HepG2 (cell line): ENCODE data around the gene HES7. TPM values are rescaled to one million over a fixed set of nuclear protein-coding genes. Genes with fewer than 3 reads are reported as not detected.
A peak's percentile ranks its signal among the peaks of the same experiment; 100 is the strongest.

Source experiments
- EZH2 ChIP-seq: conservative IDR thresholded peaks from 2 replicates; pipeline ENCODE4 v1.6.1; 2012; ENCODE audit warnings: mild to moderate bottlenecking, low read depth, low read length, moderate library complexity
- FOXO4 ChIP-seq: sonication (generic); formaldehyde crosslinking; conservative IDR thresholded peaks from 2 replicates; pipeline ENCODE4 v1.8.1; 2023; ENCODE audit warnings: missing genetic modification reagents
- GATAD1 ChIP-seq: IDR thresholded peaks from 2 replicates; pipeline ENCODE4 v1.6.1; 2016; ENCODE audit warnings: missing genetic modification reagents, missing compliant biosample characterization
- HOXD1 ChIP-seq: sonication (generic); formaldehyde crosslinking; IDR thresholded peaks from 2 replicates; pipeline ENCODE4 v1.5.0; 2020; ENCODE audit warnings: missing genetic modification reagents
- KAT7 ChIP-seq: IDR thresholded peaks from 2 replicates; pipeline ENCODE4 v1.6.1; 2018; ENCODE audit warnings: borderline replicate concordance, missing compliant biosample characterization
- LBX2 ChIP-seq: sonication (generic); formaldehyde crosslinking; IDR thresholded peaks from 2 replicates; pipeline ENCODE4 v1.5.0; 2020; ENCODE audit warnings: missing genetic modification reagents, mild to moderate bottlenecking, borderline replicate concordance
- MAZ ChIP-seq, 2 experiments: sonication (generic) in 1 of 2; formaldehyde crosslinking in 1 of 2; IDR thresholded peaks; 2 replicates each; pipeline versions ENCODE4 v1.5.0 to v1.6.1; 2012 to 2020; ENCODE audit warnings: low read depth in 2 of 2, mild to moderate bottlenecking in 2 of 2, borderline replicate concordance in 1 of 2, improper control_type of control experiment in 1 of 2, low read length in 1 of 2, missing genetic modification reagents in 1 of 2, moderate library complexity in 1 of 2
- RAD51 ChIP-seq: fragments of 450-650 bp; IDR thresholded peaks from 2 replicates; pipeline ENCODE4 v1.6.1; 2016; ENCODE audit warnings: borderline replicate concordance
- REL ChIP-seq: sonication (generic); formaldehyde crosslinking; conservative IDR thresholded peaks from 2 replicates; pipeline ENCODE4 v1.8.0; 2022; ENCODE audit warnings: mild to moderate bottlenecking, missing genetic modification reagents, moderate library complexity
- TARDBP ChIP-seq: sonication (generic); formaldehyde crosslinking; IDR thresholded peaks from 2 replicates; pipeline ENCODE4 v1.8.0; 2022; ENCODE audit warnings: mild to moderate bottlenecking, missing genetic modification reagents
- TCF7 ChIP-seq: sonication (generic); IDR thresholded peaks from 2 replicates; pipeline ENCODE4 v1.6.1; 2016; ENCODE audit warnings: antibody characterized with exemption, low read depth
- ZEB1 ChIP-seq: IDR thresholded peaks from 2 replicates; pipeline ENCODE4 v1.6.1; 2012; ENCODE audit warnings: mild to moderate bottlenecking, low read depth, inconsistent platforms; ENCODE audit not compliant: insufficient replicate concordance
- ZKSCAN1 ChIP-seq: fragments of 150-350 bp; IDR thresholded peaks from 2 replicates; pipeline ENCODE4 v1.6.1; 2014; ENCODE audit warnings: low read length
- ZNF280D ChIP-seq: sonication (generic); formaldehyde crosslinking; IDR thresholded peaks from 2 replicates; pipeline ENCODE4 v1.5.1; 2020; ENCODE audit warnings: mild to moderate bottlenecking, missing genetic modification reagents
- ZNF335 ChIP-seq: sonication (generic); formaldehyde crosslinking; IDR thresholded peaks from 2 replicates; pipeline ENCODE4 v1.4.0; 2020; ENCODE audit warnings: missing genetic modification reagents
- ZNF337 ChIP-seq: sonication (generic); formaldehyde crosslinking; IDR thresholded peaks from 2 replicates; pipeline ENCODE4 v1.5.1; 2020; ENCODE audit warnings: missing genetic modification reagents, low read depth, mild to moderate bottlenecking, borderline replicate concordance
- ZNF550 ChIP-seq: sonication (generic); formaldehyde crosslinking; IDR thresholded peaks from 2 replicates; pipeline ENCODE4 v1.4.0; 2020; ENCODE audit warnings: mild to moderate bottlenecking, missing genetic modification reagents, borderline replicate concordance
- ZNF556 ChIP-seq: sonication (generic); formaldehyde crosslinking; IDR thresholded peaks from 2 replicates; pipeline ENCODE4 v1.4.0; 2020; ENCODE audit warnings: mild to moderate bottlenecking, missing genetic modification reagents, borderline replicate concordance
- ZNF558 ChIP-seq: sonication (generic); formaldehyde crosslinking; IDR thresholded peaks from 2 replicates; pipeline ENCODE4 v1.9.0; 2022; ENCODE audit warnings: mild to moderate bottlenecking, missing genetic modification reagents, borderline replicate concordance
- ZNF7 ChIP-seq: IDR thresholded peaks from 2 replicates; pipeline ENCODE4 v1.6.1; 2016; ENCODE audit warnings: missing biosample characterization, missing genetic modification reagents
- polyA plus RNA-seq, 8 experiments: library from polyadenylated mRNA; depleted of rRNA in 3 of 8; stranded (reverse) in 7 of 8; unstranded in 1 of 8; fragments of >200 nt; fragmentation: Illumina TruSeq in 4 of 8; extraction: Trizol in 4 of 8; gene quantifications; 2 replicates each; pipeline versions ENCODE4 v1.2.1 to v1.2.3, GENCODE V29; 2011 to 2016; ENCODE audit warnings: low read depth in 4 of 8, missing spikeins in 1 of 8, mixed read lengths in 1 of 8; ENCODE audit not compliant: insufficient read depth in 1 of 8
- total RNA-seq, 5 experiments: library from RNA; depleted of rRNA; stranded (reverse); fragments of >200 nt; fragmentation: Illumina TruSeq; extraction: Trizol; gene quantifications; 2 replicates each; pipeline ENCODE4 v1.2.3, GENCODE V29; 2016; ENCODE audit warnings: low read depth in 1 of 5
- TF ChIP-seq, protein P1 (sequence below): IDR thresholded peaks from 2 replicates; pipeline ENCODE4 v1.6.1; 2012; ENCODE audit warnings: low read depth, low read length, improper control_type of control experiment
- TF ChIP-seq, protein P2 (sequence below): sonication (generic); formaldehyde crosslinking; IDR thresholded peaks from 2 replicates; pipeline ENCODE4 v1.4.0; 2020; ENCODE audit warnings: mild to moderate bottlenecking, missing genetic modification reagents

HES7 gene
- total and polyA plus RNA-seq, 2 of the 13 experiments (the other 11 are each of a cell fraction or from before 2014, with no cell fraction given), result not detected

DNA sequence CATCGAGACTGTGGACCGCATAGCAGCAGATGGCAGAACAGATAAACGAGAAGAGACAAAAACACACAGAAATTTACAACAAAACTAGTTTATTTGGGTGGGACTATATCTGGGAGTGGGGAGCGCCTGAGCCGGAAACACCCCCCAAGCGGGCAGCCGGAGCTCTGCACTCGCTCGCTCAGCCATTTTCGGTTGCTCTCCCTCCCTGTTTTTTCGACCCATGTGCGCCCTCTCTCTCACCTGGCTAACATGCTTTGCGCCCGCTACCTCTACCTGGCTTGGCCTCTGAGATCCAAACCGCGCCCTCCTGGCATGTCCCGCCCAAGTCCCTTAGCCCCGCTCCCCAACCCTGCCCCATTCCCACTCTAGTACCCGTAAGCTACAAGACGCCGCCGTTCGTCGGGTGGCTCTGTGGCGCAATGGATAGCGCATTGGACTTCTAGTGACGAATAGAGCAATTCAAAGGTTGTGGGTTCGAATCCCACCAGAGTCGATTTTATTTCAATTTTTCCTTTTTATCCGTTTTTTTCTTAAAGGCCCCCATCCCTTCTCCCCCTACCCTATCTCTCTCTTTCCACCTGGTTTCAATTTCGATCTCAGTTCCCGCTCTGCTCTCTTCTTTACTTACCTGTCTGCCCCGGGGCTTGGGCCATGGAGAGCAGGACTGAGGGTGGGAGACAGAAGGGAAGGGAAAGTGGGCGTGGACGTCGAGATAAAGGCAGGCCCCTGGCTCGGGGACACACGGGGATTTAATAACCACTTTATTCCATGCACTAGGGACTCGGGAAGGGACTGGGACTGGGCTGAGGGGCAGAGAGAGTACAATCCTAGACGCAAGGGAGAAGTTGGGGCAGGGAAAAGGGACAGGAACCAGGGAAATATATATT, 3.1 kb downstream of the HES7 start (continued):
- TF ChIP-seq ZNF280D (no peak), TCF7 (no peak), ZNF550 (no peak), ZEB1 (peak; percentile 56), KAT7 (CRISPR knock-in tag) (no peak), ZNF558 (CRISPR knock-in tag) (no peak; the same call in 1 of the 2 replicates), ZNF556 (CRISPR knock-in tag) (peak; percentile 20; the same call in 1 of the 2 replicates), EZH2 (no peak), ZNF337 (CRISPR knock-in tag) (no peak), FOXO4 (CRISPR knock-in tag) (0 out of 2 replicates have a peak, but pooled peaks have one; percentile 48), LBX2 (CRISPR knock-in tag) (no peak), ZNF7 (CRISPR knock-in tag) (no peak), TARDBP (CRISPR knock-in tag) (no peak), HOXD1 (no peak), GATAD1 (CRISPR knock-in tag) (0 out of 2 replicates have a peak, but pooled peaks have one; percentile 15), ZKSCAN1 (no peak), RAD51 (no peak), MAZ (IDR thresholded peaks at IDR 0.05; ENCODE audit: borderline replicate concordance, low read depth, low read length) (peak; percentile 19; the same call in 1 of the 2 replicates), MAZ (CRISPR knock-in tag; IDR thresholded peaks at IDR 0.05; ENCODE audit: low read depth) (no peak), REL (CRISPR knock-in tag) (no peak), ZNF335 (CRISPR knock-in tag) (no peak)
- TF ChIP-seq, protein P1, sequence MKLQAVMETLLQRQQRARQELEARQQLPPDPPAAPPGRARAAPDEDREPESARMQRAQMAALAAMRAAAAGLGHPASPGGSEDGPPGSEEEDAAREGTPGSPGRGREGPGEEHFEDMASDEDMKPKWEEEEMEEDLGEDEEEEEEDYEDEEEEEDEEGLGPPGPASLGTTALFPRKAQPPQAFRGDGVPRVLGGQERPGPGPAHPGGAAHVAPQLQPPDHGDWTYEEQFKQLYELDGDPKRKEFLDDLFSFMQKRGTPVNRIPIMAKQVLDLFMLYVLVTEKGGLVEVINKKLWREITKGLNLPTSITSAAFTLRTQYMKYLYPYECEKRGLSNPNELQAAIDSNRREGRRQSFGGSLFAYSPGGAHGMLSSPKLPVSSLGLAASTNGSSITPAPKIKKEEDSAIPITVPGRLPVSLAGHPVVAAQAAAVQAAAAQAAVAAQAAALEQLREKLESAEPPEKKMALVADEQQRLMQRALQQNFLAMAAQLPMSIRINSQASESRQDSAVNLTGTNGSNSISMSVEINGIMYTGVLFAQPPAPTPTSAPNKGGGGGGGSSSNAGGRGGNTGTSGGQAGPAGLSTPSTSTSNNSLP, result no peak
- TF ChIP-seq, protein P2, sequence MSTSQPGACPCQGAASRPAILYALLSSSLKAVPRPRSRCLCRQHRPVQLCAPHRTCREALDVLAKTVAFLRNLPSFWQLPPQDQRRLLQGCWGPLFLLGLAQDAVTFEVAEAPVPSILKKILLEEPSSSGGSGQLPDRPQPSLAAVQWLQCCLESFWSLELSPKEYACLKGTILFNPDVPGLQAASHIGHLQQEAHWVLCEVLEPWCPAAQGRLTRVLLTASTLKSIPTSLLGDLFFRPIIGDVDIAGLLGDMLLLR (CRISPR knock-in tag), result no peak
